GM12872 (cell line): ENCODE data around the gene CCL27.

Source experiments
- TF ChIP-seq, protein P1 (sequence below): IDR thresholded peaks from 3 replicates; pipeline ENCODE4 v1.5.1; 2011; ENCODE audit warnings: low read depth, mild to moderate bottlenecking, low read length, moderate library complexity; ENCODE audit not compliant: insufficient read depth

The CCL27 gene

GRCh38 chr9:34635556-34635955, 26.9 kb downstream of the CCL27 start:
- TF ChIP-seq, protein P1, sequence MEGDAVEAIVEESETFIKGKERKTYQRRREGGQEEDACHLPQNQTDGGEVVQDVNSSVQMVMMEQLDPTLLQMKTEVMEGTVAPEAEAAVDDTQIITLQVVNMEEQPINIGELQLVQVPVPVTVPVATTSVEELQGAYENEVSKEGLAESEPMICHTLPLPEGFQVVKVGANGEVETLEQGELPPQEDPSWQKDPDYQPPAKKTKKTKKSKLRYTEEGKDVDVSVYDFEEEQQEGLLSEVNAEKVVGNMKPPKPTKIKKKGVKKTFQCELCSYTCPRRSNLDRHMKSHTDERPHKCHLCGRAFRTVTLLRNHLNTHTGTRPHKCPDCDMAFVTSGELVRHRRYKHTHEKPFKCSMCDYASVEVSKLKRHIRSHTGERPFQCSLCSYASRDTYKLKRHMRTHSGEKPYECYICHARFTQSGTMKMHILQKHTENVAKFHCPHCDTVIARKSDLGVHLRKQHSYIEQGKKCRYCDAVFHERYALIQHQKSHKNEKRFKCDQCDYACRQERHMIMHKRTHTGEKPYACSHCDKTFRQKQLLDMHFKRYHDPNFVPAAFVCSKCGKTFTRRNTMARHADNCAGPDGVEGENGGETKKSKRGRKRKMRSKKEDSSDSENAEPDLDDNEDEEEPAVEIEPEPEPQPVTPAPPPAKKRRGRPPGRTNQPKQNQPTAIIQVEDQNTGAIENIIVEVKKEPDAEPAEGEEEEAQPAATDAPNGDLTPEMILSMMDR, result no peak

- TF ChIP-seq, protein P1, result no peak
Observed at GRCh38 chr9:34634551-34635248, 27.8 kb downstream of the CCL27 start.

- TF ChIP-seq, protein P1, result peak; percentile 89
Observed at GRCh38 chr9:34633851-34634550, 28.5 kb downstream of the CCL27 start.

- TF ChIP-seq, protein P1, result no peak
Observed at GRCh38 chr9:34633166-34633565, 29.3 kb downstream of the CCL27 start.

DNA sequence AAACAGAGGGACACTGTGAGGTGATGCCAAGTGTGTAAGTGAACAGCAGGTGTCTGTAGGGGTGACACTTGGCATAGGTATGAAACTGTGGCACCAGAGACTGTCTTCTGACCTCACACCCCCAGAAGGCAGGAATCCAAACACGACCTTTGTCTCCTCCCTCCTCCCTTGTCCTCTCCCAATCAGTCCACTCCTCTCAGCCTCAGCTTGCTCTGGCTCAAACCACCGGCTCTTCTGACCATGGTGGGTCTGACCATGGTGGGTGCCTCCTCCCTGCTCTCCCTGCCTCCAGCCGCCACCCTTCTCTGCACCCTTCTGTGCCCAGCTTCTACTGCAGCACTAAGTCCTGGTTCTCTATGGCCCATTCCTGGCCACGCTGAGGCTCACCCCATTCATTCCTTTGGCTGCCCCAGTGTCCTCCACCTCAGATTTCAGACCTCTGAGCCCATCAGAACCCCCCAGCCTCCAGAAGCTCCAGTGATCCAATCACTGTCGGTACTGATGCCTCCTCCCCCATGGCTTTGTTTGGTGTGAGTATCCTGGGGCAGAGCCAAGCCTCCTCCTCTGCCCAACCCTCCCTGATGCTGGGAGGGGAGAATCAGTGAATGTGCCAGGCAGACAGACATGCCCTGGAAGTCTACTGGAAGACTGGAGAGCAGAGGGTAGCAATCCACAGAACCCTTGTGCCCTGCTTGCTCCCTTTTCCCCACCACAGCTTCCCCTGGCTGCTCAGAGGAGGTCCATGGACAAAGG, 31.9 kb downstream of the CCL27 start:
- TF ChIP-seq, protein P1, result no peak

DNA sequence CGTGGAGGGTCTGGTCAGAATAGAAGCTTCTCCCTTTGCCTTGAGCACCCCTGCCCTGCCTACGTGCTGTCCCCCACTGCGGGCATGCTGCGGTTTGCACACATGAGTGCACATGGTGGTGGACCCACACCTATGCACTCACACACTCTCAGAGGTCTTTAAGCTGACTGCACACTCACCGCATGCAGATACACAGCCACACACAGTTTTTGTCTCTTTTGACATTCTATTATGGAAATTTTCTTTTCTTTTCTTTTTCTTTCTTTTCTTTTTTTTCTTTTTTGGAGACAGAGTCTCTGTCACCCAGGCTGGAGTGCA, 33.0 kb downstream of the CCL27 start:
- TF ChIP-seq, protein P1, result no peak
